ENCODE data around the gene RPH3AL. TPM values are rescaled to one million over a fixed set of nuclear protein-coding genes. Genes with fewer than 3 reads are reported as not detected.
"Not testable (repeated sequence)": the region's sequence is repeated elsewhere in the genome, so short reads cannot be mapped to it uniquely, and the experiment has no call there.

RPH3AL gene
- total RNA-seq, 4 donors from 2014 or later: 9.9 to 44.7 (median 21.5) TPM

DNA sequence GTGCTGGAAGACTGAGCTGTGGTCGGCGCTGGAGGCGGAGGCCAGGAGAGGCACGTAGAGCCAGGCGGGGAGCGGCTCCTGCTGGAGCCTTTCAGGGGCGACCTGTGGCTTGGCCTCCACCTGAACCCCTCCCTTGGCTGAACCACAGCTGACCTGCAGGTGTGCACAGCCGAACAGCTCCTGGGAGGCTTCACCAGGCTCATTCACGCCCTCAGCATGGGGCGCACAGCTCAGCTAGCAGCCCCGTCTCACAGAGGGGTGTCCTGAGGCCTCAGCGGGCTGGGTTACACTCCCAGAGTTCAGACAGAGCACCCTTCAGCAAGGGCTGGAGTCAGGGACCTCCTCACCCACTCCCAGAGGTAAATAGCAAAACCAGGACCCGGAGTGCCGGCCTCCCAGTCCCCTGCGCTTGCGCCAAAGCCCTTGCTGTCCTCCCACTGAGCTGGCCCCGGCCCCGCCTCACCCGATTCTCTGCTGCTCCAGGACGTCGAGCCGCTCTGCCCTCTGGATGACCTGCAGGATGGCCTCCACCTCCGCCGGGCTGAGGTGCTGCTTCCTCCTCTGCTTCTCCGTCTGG is 31.7 kb downstream of the RPH3AL start:
- H3K36me3 ChIP-seq: no peaks in the 10 kb centered on the region
- intact Hi-C loops (cut with DNase I; ENCODE audit: low total_unique reads): no loop called here
- TF ChIP-seq CTCF (IDR thresholded peaks at IDR 0.05): no peak
- H3K4me3 ChIP-seq: no peak overlapping the region
- H3K27me3 ChIP-seq: no peaks in the 10 kb centered on the region
- DNase-seq: no peak
- no peaks in the 10 kb centered on the region for H3K4me1 ChIP-seq
- H3K9me3 ChIP-seq: no peaks in the 10 kb centered on the region
- H3K27ac ChIP-seq: no peak overlapping the region

DNA sequence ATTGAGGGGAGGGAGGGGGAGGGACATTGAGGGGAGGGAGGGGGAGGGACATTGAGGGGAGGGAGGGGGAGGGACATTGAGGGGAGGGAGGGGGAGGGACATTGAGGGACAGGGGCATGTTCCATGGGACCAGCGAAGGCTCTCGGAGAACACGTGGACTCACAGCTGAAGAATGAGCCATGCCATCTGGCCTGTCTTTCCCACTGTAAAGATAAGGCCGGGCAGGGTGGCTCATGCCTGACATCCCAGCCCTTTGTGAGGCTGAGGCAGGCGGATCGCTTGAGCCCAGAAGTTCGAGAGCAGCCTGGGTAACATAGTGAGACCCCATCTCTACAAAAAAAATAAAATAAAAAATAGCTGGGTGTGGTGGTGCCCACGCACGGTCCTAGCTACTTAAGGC is 32.5 kb downstream of the RPH3AL start:
- intact Hi-C loops (cut with DNase I; ENCODE audit: low total_unique reads): no loop called here
- Histone ChIP-seq H3K4me3 (no peak overlapping the region), H3K9me3 (no peaks in the 10 kb centered on the region), H3K4me1 (no peaks in the 10 kb centered on the region), H3K27me3 (no peaks in the 10 kb centered on the region), H3K36me3 (no peaks in the 10 kb centered on the region), H3K27ac (no peak overlapping the region)
- TF ChIP-seq POLR2A (IDR thresholded peaks at IDR 0.05) (no peak), CTCF (IDR thresholded peaks at IDR 0.05) (no peak)
- no peak for DNase-seq

- TF ChIP-seq CTCF (IDR thresholded peaks at IDR 0.05) (no peak), POLR2A (IDR thresholded peaks at IDR 0.05) (no peak)
- no peak overlapping the region for H3K4me3 ChIP-seq
- DNase-seq: no peak
- intact Hi-C loops (cut with DNase I; ENCODE audit: low total_unique reads): no loop called here
- no peaks in the 10 kb centered on the region for H3K4me1 ChIP-seq
- H3K9me3 ChIP-seq: no peaks in the 10 kb centered on the region
- H3K27me3 ChIP-seq: no peaks in the 10 kb centered on the region
- no peak overlapping the region for H3K27ac ChIP-seq
- H3K36me3 ChIP-seq: no peaks in the 10 kb centered on the region
Measured at GRCh38 chr17:319266-319665, 33.3 kb downstream of the RPH3AL start.

GRCh38 chr17:317070-317469 is 35.5 kb downstream of the RPH3AL start:
- H3K27me3 ChIP-seq; intact Hi-C loops (cut with DNase I; ENCODE audit: low total_unique reads); DNase-seq; H3K27ac ChIP-seq; H3K4me3 ChIP-seq; H3K4me1 ChIP-seq; H3K9me3 ChIP-seq; H3K36me3 ChIP-seq: not testable (repeated sequence)

DNA sequence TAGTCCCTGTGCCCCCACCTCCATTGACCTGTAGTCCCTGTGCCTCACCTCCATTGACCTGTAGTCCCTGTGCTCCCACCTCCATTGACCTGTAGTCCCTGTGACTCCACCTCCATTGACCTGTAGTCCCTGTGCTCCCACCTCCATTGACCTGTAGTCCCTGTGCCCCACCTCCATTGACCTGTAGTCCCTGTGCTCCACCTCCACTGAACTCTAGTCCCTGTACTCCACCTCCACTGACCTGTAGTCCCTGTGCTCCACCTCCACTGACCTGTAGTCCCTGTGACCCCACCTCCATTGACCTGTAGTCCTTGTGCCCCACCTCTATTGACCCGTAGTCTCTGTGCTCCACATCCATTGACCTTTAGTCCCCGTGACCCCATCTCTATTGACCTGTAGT is 37.2 kb downstream of the RPH3AL start:
- H3K27me3 ChIP-seq; H3K4me1 ChIP-seq; DNase-seq; H3K36me3 ChIP-seq; H3K27ac ChIP-seq; H3K9me3 ChIP-seq; intact Hi-C loops (cut with DNase I; ENCODE audit: low total_unique reads); H3K4me3 ChIP-seq: not testable (repeated sequence)

- DNase-seq; H3K27ac ChIP-seq; intact Hi-C loops (cut with DNase I; ENCODE audit: low total_unique reads): not testable (repeated sequence)
Measured at GRCh38 chr17:314614-314944, 38.0 kb downstream of the RPH3AL start.

DNA sequence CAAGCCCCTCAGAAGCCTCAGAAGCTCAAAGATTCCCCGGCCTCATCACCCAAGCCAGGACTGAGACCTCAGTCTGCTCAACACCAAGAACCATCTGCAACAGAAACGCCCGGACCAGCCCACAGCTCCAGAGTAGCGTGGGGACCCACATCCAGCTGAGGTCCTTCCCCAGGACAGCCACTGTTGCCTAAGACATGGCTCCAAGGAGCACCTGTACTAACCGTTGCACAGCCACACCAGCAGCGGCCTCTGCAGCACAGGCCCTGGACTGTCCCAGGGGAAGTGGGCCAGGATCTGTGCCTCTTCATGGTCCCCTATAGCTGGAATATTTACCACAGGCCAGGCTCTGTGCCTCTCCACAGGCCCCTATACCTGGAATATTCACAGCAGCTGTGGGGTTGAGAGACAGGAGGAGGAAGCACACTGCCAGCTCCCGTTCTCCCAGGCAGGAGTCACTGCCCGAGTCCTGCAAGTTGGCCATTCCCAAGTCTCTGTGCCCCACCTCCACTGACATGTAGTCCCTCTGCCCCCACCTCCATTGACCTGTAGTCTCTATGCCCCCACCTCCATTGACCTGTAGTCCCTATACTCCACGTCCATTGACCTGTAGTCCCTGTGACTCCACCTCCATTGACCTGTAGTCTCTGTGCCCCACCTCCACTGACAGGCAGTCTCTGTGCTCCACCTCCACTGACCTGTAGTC is 38.5 kb downstream of the RPH3AL start:
- H3K4me3 ChIP-seq: no peak overlapping the region
- DNase-seq: no peak
- no peak for TF ChIP-seq POLR2A (IDR thresholded peaks at IDR 0.05)
- no peak for TF ChIP-seq CTCF (IDR thresholded peaks at IDR 0.05)
- H3K27ac ChIP-seq: no peak overlapping the region
- intact Hi-C loops (cut with DNase I; ENCODE audit: low total_unique reads): no loop called here
- H3K27me3 ChIP-seq: no peaks in the 10 kb centered on the region
- no peaks in the 10 kb centered on the region for H3K4me1 ChIP-seq
- H3K9me3 ChIP-seq: no peaks in the 10 kb centered on the region
- no peaks in the 10 kb centered on the region for H3K36me3 ChIP-seq

More at GRCh38 chr17:314614-314944, 38.0 kb downstream of the RPH3AL start:
- H3K36me3 ChIP-seq, H3K4me1 ChIP-seq, H3K9me3 ChIP-seq, H3K4me3 ChIP-seq, H3K27me3 ChIP-seq: not testable (repeated sequence)
